Measurements from ENCODE around the gene CDH9.

- TF ChIP-seq CTCF (conservative IDR thresholded peaks at IDR 0.05) (no peak), EZH2 (IDR thresholded peaks at IDR 0.05; ENCODE audit: low read depth) (no peak)
Observed at GRCh38 chr5:26903469-26903868, 134.9 kb downstream of the CDH9 start.
